ENCODE data around the gene RNU6-1.

DNA sequence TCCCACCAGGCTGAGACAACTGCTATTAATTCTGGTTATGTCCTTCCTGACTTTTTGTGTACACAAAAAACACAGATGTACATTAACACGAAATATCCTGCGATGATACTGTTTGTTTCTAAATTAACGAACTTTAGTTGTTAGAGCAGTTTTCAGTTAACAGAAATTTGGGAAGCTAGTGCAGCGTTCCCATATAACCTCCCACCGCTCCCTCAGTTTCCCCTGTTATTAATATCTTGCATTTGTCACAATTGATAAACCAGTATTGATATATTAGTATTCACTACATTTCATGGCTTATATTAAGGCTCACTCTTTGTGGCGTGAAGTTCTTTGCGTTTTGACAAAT is 45.3 kb upstream of the RNU6-1 start:
- TF ChIP-seq CTCF (IDR thresholded peaks at IDR 0.05) (no peak), POLR2A (IDR thresholded peaks at IDR 0.05) (no peak)
